Measurements from ENCODE around the gene ATG5.

ATG5 gene

DNA sequence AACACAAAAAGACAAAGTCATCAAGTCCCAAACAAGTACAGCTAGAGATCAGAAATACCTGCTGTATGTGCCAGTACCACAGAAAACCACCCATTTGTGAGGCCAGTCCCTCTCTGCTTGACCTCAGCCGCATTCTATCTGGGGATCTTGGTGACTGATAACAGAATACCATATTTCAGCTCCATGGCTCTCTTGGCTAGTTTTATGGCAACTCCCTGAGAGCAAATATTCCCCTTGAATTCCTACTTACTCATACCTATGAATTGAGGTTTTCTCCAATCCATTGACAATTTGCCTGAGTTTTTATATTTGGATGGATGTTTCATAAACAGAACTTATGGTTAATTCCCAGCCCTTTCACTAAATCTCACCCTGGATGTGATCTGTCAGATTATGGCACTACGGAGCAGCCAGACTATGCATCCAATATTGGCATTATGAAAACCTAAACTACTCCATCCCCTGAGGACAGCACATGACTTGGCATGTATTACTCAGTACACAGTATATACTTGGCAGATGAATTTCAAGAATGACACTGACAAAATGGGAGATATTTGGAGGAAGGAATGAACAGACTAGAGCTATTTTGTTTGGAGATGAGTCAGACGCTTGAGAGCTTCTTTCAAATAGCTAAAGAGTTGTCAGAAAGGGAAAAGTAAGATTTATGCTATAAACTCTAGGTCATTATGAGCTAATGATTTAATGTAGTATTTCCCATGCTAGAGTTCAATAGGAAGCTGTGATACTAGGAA lies 143.7 kb downstream of the ATG5 start:
- DNase-seq (ENCODE audit: low read depth, low spot score) = peak; percentile 72
- TF ChIP-seq, protein P1, sequence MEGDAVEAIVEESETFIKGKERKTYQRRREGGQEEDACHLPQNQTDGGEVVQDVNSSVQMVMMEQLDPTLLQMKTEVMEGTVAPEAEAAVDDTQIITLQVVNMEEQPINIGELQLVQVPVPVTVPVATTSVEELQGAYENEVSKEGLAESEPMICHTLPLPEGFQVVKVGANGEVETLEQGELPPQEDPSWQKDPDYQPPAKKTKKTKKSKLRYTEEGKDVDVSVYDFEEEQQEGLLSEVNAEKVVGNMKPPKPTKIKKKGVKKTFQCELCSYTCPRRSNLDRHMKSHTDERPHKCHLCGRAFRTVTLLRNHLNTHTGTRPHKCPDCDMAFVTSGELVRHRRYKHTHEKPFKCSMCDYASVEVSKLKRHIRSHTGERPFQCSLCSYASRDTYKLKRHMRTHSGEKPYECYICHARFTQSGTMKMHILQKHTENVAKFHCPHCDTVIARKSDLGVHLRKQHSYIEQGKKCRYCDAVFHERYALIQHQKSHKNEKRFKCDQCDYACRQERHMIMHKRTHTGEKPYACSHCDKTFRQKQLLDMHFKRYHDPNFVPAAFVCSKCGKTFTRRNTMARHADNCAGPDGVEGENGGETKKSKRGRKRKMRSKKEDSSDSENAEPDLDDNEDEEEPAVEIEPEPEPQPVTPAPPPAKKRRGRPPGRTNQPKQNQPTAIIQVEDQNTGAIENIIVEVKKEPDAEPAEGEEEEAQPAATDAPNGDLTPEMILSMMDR (IDR thresholded peaks at IDR 0.05; ENCODE audit: low read depth, low read length) = no peak
- no peak overlapping the region for H3K4me3 ChIP-seq (ENCODE audit: low read depth, low read length)
- in situ Hi-C loops (cut with HindIII; ENCODE audit: low sequenced_read_pairs) = no loop called here

DNA sequence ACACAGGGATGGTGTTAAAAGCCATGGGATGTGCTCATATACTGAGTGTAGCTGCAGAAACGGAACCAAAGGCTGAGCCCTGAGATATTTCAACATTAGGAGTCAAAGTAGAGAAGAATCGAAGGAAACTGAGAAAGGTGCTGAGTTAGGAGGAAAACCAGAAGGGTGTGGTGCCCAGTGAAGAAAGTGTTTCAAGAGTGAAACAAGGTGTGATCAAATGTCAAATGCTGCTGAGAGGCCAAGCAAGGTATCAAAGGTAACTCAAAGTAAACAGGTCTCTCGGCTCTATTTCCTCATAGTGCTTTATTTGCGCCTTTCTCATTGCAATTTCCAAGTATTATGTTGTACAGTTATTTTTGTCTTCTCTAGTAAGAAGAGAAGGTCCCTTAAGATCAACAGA lies 145.4 kb downstream of the ATG5 start:
- DNase-seq (ENCODE audit: low read depth, low spot score) = no peak
- TF ChIP-seq, protein P1 (IDR thresholded peaks at IDR 0.05; ENCODE audit: low read depth, low read length) = no peak
- H3K4me3 ChIP-seq (ENCODE audit: low read depth, low read length) = no peak overlapping the region
- in situ Hi-C loops (cut with HindIII; ENCODE audit: low sequenced_read_pairs) = no loop called here

GRCh38 chr6:106178900-106179299 lies 146.7 kb downstream of the ATG5 start:
- TF ChIP-seq, protein P1 (IDR thresholded peaks at IDR 0.05; ENCODE audit: low read depth, low read length) = no peak
- in situ Hi-C loops (cut with HindIII; ENCODE audit: low sequenced_read_pairs) = no loop called here
- no peak for DNase-seq (ENCODE audit: low read depth, low spot score)
- H3K4me3 ChIP-seq (ENCODE audit: low read depth, low read length) = no peak overlapping the region

GRCh38 chr6:106177786-106178185 lies 147.8 kb downstream of the ATG5 start:
- in situ Hi-C loops (cut with HindIII; ENCODE audit: low sequenced_read_pairs) = no loop called here
- no peak for DNase-seq (ENCODE audit: low read depth, low spot score)

DNA sequence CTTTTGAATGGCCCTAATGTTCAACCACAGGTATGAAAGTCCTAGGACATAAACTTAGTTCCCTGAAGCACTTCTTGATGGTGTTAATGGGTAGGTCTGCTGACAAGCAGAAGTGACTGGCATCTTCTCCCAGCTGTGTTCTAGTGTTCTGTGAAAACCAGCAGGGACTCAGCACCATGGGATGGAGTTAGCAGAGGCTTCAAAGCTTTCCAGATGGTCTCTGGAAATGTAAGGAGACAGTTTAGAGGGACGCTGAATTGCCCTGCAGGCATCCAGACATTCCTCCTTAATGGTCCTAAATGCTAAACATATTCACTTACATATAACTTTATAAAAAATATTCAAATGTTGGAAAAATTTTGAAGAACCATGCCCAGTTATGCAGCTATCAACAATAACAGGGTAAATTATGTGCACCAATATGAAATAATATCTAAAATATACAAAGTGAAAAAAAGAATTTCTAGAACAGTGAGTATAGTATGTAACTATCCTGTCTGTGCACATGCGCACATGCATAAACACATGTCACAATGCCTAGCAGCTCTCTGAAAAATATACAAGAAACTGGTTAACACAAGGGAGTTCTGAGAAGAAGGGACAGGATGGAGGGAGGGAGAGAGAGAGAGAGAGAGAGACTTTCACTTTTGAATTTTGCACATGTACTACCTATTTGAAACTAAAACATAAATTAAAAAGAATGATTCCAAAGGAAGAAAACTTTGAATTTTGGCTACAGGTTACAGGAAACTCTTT lies 152.3 kb downstream of the ATG5 start:
- H3K4me3 ChIP-seq (ENCODE audit: low read depth, low read length) = no peak overlapping the region
- no peak for DNase-seq (ENCODE audit: low read depth, low spot score)
- TF ChIP-seq, protein P1 (IDR thresholded peaks at IDR 0.05; ENCODE audit: low read depth, low read length) = no peak
- in situ Hi-C loops (cut with HindIII; ENCODE audit: low sequenced_read_pairs) = no loop called here

More at GRCh38 chr6:106177786-106178185, 147.8 kb downstream of the ATG5 start:
- TF ChIP-seq, protein P1 (IDR thresholded peaks at IDR 0.05; ENCODE audit: low read depth, low read length) = no peak
- no peak overlapping the region for H3K4me3 ChIP-seq (ENCODE audit: low read depth, low read length)

DNA sequence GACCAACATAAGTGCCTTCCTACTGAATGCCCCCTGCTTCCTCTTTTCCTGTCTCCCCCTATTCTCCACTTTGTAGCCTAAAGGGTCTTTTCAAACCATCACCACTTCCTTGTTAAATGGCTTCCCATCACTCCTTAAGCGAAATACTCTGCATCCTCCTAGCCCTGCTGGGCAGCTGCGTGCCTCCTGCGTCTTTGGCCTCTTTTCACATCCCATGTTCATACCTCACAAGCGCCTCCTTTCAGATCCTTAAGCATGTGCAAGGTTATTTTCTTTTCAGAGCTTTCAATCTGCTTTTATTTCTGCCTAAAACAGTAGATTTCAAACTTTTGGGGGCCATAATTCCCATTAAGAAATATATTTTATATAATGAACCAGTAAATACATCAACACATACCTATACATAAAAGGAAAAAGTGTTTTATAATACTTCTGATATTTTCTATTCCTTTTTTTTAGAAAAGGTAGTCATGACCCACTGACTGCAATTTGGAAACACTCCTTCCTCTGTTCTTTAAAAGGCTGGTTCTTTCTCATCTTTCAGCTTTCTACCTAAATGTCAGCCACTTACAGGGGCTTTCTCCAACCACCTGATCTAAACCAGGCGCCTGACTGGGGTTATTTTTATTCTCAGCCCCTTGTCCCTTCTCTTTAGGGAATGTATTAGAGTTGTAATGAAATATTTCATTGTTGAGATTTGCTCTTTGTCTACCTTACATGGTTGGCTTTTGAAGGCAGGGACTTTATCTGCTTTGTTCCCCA lies 155.3 kb downstream of the ATG5 start:
- no peak for DNase-seq (ENCODE audit: low read depth, low spot score)
- TF ChIP-seq, protein P1 (IDR thresholded peaks at IDR 0.05; ENCODE audit: low read depth, low read length) = no peak
- in situ Hi-C loops (cut with HindIII; ENCODE audit: low sequenced_read_pairs) = no loop called here
- no peak overlapping the region for H3K4me3 ChIP-seq (ENCODE audit: low read depth, low read length)

Data from astrocyte of the spinal cord (primary cell).